GM12864 (cell line): Measurements from ENCODE around the gene DHX30.
A peak's percentile ranks its signal among the peaks of the same experiment; 100 is the strongest.
"Not testable (repeated sequence)": the region's sequence is repeated elsewhere in the genome, so short reads cannot be mapped to it uniquely, and the experiment has no call there.

ENCODE experiments used
- DNase-seq: peaks from one replicate; pipeline ENCODE4 v3.0.0-alpha.2; 2011; ENCODE audit warnings: low read depth
- H3K4me3 ChIP-seq: 2 replicates; pipeline ENCODE4 v1.5.1; 2011; ENCODE audit warnings: mild to moderate bottlenecking, low read depth, low read length, control low read depth
- TF ChIP-seq, protein P1 (sequence below): IDR thresholded peaks from 2 replicates; pipeline ENCODE4 v1.5.1; 2011; ENCODE audit warnings: low read depth, mild to moderate bottlenecking, moderate library complexity, low read length, control low read depth, inconsistent platforms; ENCODE audit errors: missing control alignments

DHX30 gene

DNA sequence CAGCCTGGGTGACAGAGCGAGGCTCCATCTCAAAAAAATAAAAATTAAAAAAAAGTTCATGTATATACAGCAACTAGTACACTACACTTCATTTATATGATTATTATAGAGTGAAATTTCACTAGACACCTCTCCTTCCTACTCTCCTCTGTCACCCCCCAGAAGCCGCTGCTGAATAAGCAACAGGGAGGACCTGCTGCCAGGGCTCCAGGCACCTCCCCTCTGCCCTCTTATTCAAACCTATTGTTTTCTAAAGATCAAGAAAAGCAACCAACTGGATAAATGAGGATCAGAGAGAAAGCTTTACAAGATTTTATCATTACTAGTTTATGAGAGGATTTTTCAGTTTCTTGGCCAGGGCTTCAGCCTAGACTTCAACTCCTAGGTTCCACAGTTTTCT, 71.5 kb downstream of the DHX30 start:
- H3K4me3 ChIP-seq = no peak overlapping the region
- no peak for DNase-seq
- TF ChIP-seq, protein P1, sequence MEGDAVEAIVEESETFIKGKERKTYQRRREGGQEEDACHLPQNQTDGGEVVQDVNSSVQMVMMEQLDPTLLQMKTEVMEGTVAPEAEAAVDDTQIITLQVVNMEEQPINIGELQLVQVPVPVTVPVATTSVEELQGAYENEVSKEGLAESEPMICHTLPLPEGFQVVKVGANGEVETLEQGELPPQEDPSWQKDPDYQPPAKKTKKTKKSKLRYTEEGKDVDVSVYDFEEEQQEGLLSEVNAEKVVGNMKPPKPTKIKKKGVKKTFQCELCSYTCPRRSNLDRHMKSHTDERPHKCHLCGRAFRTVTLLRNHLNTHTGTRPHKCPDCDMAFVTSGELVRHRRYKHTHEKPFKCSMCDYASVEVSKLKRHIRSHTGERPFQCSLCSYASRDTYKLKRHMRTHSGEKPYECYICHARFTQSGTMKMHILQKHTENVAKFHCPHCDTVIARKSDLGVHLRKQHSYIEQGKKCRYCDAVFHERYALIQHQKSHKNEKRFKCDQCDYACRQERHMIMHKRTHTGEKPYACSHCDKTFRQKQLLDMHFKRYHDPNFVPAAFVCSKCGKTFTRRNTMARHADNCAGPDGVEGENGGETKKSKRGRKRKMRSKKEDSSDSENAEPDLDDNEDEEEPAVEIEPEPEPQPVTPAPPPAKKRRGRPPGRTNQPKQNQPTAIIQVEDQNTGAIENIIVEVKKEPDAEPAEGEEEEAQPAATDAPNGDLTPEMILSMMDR = no peak

DNA sequence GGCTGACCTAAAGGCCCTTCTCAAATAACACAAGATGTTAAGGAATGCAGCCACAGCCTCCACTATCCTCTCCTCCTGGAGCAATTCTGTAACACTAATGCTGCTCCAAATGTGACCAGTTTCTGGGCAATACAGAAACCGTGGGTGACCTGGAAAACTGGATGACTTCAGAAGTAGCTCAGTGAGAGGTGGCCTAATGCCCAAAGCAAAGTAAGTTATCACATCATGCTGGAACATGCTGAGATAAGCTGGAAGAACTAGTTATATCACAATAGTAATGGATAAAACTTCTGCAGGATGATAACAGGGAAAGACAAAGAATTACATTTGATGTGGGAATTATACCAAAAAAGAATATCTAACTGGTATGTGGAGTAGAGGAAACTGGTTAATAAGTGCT, 72.0 kb downstream of the DHX30 start:
- TF ChIP-seq, protein P1 = no peak
- no peak for DNase-seq
- H3K4me3 ChIP-seq = no peak overlapping the region

DNA sequence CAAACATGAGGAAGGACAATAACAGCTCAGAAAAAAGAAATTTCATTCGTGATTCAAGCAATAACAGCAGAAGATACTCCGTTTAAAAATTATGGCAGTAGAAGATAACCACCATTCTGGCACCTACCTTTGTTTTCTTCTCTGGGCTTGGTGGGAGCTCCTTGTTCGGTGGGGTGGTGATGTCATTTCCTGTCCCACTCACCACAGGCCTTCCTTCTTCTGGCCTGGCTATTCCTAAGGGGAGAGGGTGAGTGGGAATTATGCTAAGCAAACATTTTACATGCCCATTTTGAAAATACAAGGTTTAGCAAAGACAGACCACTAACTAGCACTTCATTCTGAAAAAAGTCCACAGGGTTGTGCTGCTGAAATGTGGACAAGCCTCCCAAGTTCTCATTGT, 74.4 kb downstream of the DHX30 start:
- no peak overlapping the region for H3K4me3 ChIP-seq
- TF ChIP-seq, protein P1 = no peak
- no peak for DNase-seq

DNA sequence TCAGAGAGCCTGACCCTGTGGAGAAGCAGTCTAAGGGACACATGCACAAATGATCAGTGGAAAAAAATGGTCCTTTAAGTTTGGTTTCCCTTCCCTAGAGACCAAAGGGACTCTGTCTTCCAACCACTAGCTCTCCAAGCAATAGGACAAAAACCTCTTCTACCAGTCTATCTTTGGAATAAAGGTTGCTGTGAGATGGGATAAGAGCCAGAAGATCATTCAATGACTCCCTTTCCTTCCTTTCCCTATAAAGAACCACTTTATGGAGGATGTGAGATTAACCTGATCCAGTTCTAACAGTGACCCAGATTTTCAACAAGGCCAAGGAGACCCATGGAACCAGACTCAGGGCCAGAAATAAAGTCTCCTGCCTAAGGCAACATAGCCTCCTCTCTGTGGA, 74.8 kb downstream of the DHX30 start:
- TF ChIP-seq, protein P1 = no peak
- H3K4me3 ChIP-seq = no peak overlapping the region
- DNase-seq = no peak

GRCh38 chr3:47882338-47882737, 79.4 kb downstream of the DHX30 start:
- no peak overlapping the region for H3K4me3 ChIP-seq
- DNase-seq = no peak
- TF ChIP-seq, protein P1 = no peak

DNA sequence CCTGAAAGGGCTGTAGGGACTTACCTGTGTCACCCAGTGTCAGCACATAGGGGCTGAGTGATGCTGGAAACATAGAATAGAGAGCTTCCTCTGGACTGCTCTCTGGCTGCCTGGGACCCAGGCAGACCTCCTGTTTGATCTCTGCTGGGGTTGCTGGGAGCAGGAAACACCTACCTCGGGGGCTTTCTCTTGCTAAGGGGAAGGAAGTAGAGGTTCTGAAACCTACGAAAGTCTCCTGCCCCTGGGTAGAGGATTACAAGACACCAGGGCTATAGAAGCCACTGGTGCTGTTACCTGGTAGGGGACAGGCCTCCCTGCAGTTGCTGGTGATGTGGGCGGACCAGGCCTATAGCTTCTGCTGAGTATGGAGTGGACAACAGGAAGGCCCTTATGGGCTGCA, 81.7 kb downstream of the DHX30 start:
- H3K4me3 ChIP-seq = no peak overlapping the region
- peak; percentile 15 for DNase-seq
- TF ChIP-seq, protein P1 = no peak

GRCh38 chr3:47885168-47885567, 82.2 kb downstream of the DHX30 start:
- H3K4me3 ChIP-seq = no peak overlapping the region
- TF ChIP-seq, protein P1 = no peak
- DNase-seq = no peak

DNA sequence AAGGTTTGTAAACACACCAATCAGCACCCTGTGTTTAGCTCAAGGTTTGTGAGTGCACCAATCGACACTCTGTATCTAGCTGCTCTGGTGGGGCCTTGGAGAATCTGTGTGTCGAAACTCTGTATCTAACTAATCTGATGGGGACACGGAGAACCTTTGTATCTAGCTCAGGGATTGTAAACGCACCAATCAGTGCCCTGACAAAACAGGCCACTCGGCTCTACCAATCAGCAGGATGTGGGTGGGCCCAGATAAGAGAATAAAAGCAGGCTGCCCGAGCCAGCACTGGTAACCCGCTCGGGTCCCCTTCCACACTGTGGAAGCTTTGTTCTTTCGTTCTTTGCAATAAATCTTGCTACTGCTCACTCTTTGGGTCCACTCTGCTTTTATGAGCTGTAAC, 85.1 kb downstream of the DHX30 start:
- H3K4me3 ChIP-seq, DNase-seq: not testable (repeated sequence)
